ENCODE results near the gene LMF1.
"Not testable (repeated sequence)": the region's sequence is repeated elsewhere in the genome, so short reads cannot be mapped to it uniquely, and the experiment has no call there.

Gene LMF1

DNA sequence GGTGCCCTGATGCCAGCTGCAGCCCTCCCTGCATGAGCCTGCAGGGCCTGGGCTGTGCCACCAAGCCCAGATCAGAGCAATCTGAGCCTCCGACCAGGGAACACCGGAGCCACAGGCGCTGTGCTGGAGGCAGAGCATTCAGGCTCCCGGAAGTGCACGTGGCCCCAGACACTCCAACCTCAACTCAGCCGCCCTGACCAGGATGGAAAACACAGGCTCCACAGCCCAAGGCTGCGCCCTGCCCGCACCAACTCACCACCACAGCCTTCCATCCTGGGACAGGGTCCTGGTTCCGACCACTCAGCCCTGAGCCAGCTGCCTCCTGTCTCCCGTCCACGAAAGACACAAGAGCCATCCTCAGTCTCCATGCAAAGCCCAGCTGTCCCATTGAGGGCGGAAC, 18.5 kb downstream of the LMF1 start:
- H3K4me3 ChIP-seq (ENCODE audit: low read depth, low read length): no peak overlapping the region
- in situ Hi-C loops (cut with HindIII; ENCODE audit: low sequenced_read_pairs): no loop called here
- DNase-seq (ENCODE audit: low read depth, low spot score): no peak
- TF ChIP-seq, protein P1, sequence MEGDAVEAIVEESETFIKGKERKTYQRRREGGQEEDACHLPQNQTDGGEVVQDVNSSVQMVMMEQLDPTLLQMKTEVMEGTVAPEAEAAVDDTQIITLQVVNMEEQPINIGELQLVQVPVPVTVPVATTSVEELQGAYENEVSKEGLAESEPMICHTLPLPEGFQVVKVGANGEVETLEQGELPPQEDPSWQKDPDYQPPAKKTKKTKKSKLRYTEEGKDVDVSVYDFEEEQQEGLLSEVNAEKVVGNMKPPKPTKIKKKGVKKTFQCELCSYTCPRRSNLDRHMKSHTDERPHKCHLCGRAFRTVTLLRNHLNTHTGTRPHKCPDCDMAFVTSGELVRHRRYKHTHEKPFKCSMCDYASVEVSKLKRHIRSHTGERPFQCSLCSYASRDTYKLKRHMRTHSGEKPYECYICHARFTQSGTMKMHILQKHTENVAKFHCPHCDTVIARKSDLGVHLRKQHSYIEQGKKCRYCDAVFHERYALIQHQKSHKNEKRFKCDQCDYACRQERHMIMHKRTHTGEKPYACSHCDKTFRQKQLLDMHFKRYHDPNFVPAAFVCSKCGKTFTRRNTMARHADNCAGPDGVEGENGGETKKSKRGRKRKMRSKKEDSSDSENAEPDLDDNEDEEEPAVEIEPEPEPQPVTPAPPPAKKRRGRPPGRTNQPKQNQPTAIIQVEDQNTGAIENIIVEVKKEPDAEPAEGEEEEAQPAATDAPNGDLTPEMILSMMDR (IDR thresholded peaks at IDR 0.05; ENCODE audit: low read depth, low read length): no peak

GRCh38 chr16:951660-952301, 19.0 kb downstream of the LMF1 start:
- H3K4me3 ChIP-seq (ENCODE audit: low read depth, low read length): no peak overlapping the region
- in situ Hi-C loops (cut with HindIII; ENCODE audit: low sequenced_read_pairs): no loop called here
- TF ChIP-seq, protein P1 (IDR thresholded peaks at IDR 0.05; ENCODE audit: low read depth, low read length): no peak
- no peak for DNase-seq (ENCODE audit: low read depth, low spot score)

DNA sequence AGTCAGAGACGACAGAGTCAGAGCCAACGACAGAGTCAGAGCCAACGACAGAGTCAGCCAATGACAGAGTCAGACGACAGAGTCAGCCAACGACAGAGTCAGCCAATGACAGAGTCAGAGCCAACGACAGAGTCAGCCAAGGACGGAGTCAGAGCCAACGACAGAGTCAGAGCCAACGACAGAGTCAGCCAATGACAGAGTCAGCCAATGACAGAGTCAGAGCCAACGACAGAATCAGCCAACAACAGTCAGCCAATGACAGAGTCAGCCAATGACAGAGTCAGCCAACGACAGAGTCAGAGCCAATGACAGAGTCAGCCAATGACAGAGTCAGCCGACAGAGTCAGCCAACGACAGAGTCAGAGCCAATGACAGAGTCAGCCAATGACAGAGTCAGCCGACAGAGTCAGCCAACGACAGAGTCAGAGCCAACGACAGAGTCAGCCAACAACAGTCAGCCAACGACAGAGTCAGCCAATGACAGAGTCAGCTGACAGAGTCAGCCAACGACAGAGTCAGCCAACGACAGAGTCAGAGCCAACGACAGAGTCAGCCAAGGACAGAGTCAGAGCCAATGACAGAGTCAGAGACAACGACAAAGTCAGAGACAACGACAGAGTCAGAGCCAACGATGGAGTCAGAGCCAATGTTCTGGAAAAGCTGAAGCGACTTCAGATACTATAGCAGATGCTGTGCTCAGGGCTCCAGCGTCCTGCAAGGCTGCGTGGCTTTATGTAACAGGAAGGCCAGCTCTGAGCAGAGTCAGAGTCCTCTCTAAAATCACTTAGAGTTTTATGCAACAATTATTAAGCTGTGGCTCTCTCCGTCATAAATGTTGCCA, 19.8 kb downstream of the LMF1 start:
- H3K4me3 ChIP-seq (ENCODE audit: low read depth, low read length); DNase-seq (ENCODE audit: low read depth, low spot score); in situ Hi-C loops (cut with HindIII; ENCODE audit: low sequenced_read_pairs): not testable (repeated sequence)

DNA sequence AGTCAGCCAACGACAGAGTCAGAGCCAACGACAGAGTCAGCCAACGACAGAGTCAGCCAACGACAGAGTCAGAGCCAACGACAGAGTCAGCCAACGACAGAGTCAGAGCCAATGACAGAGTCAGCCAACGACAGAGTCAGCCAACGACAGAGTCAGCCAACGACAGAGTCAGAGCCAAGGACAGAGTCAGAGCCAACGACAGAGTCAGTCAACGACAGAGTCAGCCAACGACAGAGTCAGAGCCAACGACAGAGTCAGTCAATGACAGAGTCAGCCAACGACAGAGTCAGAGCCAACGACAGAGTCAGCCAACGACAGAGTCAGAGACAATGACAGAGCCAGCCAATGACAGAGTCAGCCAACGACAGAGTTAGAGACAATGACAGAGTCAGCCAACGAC, 22.0 kb downstream of the LMF1 start:
- in situ Hi-C loops (cut with HindIII; ENCODE audit: low sequenced_read_pairs); DNase-seq (ENCODE audit: low read depth, low spot score); H3K4me3 ChIP-seq (ENCODE audit: low read depth, low read length): not testable (repeated sequence)

GRCh38 chr16:947922-948303, 22.9 kb downstream of the LMF1 start:
- in situ Hi-C loops (cut with HindIII; ENCODE audit: low sequenced_read_pairs); H3K4me3 ChIP-seq (ENCODE audit: low read depth, low read length); DNase-seq (ENCODE audit: low read depth, low spot score): not testable (repeated sequence)

- in situ Hi-C loops (cut with HindIII; ENCODE audit: low sequenced_read_pairs): no loop called here
- DNase-seq (ENCODE audit: low read depth, low spot score): no peak
- H3K4me3 ChIP-seq (ENCODE audit: low read depth, low read length): no peak overlapping the region
- TF ChIP-seq, protein P1 (IDR thresholded peaks at IDR 0.05; ENCODE audit: low read depth, low read length): no peak
These were observed 23.4 kb downstream of the LMF1 start for GRCh38 chr16:947255-947921.

GRCh38 chr16:946048-946395, 24.8 kb downstream of the LMF1 start:
- in situ Hi-C loops (cut with HindIII; ENCODE audit: low sequenced_read_pairs): no loop called here
- no peak for DNase-seq (ENCODE audit: low read depth, low spot score)
- TF ChIP-seq, protein P1 (IDR thresholded peaks at IDR 0.05; ENCODE audit: low read depth, low read length): no peak
- no peak overlapping the region for H3K4me3 ChIP-seq (ENCODE audit: low read depth, low read length)

Data from astrocyte of the spinal cord (primary cell).